Measurements from ENCODE around the gene GRM7. TPM values are rescaled to one million over a fixed set of nuclear protein-coding genes. Genes with fewer than 3 reads are reported as not detected.

Gene GRM7
- total RNA-seq, 2 experiments from 2014 or later = not detected

DNA sequence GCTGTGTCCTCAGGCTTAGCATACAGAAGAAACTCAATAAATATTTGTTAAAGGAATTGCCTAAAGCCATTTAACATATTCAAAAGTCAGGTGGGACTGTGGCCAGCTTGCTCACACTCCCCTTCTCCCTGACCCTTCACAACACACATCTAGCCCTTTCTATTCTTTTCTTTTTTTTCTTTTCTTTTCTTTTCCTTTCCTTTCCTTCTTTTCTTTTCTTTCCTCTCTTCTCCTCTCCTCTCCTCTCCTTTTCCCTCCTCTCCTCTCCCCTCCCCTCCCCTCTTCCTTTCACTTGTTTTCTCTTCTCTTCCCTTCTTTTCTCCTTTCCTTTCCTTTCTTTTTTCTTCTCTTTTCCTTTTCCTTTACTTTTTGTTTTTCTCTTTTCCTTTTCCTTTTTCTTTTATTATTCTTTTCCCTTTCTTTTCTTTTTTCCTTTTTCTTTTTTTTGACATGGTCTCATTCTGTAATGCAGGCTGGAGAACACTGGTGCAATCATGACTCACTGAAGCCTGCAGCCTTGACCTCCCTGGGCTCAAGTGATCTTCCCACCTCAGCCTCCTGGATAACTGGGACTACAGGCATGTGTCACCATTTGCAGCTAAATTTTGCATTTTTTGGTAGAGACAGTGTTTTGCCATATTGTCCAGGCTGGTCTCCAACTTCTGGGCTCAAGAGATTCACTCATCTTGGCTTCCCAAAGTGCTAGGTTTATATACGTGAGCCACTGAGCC, 377.8 kb downstream of the GRM7 start:
- TF ChIP-seq CTCF (IDR thresholded peaks at IDR 0.05) = no peak
- CTCF ChIA-PET = no interaction called here

DNA sequence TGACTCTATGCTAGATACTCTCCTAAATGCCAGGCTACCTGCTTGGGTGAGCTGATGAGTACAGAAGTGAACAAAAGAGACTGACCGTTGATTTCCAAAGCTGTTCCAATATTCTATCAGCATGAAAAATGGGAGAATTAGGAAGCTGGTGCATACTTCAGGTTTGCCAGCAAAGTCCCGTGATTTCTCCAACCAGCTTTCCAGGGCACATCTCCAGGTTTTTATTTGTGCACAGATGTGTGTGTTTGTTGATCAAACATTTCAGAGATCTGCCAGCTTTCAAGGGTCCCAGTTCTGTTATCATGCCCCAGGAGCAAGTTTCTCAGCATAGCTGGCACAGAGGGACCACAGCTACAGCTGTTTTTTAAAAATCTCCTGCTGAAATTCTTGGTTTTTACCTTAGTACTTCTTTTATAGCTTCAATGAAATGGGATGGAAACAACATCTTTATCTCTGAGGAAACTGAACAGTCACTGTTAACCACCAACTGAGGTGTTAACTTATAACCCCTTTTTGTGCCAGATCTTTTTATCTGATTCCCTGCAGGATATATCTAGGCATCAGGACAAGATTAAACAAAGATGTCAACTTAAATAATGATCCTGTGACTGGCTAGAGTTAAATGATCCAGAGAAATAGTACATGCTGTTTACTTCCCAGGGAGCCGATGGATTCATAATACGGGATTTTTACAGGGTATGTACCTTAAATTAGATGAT, 380.8 kb downstream of the GRM7 start:
- Mint-ChIP-seq H3K36me3 (ENCODE audit: low read depth) (no peaks in the 10 kb centered on the region), H3K9me3 (peaks cover 6% of the 10 kb centered on the region), H3K4me3 (no peak overlapping the region), H3K4me1 (ENCODE audit: low read depth) (no peaks in the 10 kb centered on the region), H3K27ac (no peak overlapping the region), H3K27me3 (peaks cover 4% of the 10 kb centered on the region)
- H3K4me3 ChIP-seq (ENCODE audit: low read length) = no peak overlapping the region
- H3K9me3 ChIP-seq (ENCODE audit: control insufficient read depth in 1 of 2, insufficient read depth in 1 of 2, low read length in 2 of 2) = no peaks in the 10 kb centered on the region
- ATAC-seq (ENCODE audit: poor library complexity) (no peak), DNase-seq (no peak)
- no peaks in the 10 kb centered on the region for H3K4me1 ChIP-seq (ENCODE audit: insufficient read depth, low read length)
- no peaks in the 10 kb centered on the region for H3K36me3 ChIP-seq (ENCODE audit: insufficient read depth, low read length)
- ChIA-PET POLR2A (no interaction called here), CTCF (no interaction called here)
- H3K27ac ChIP-seq (ENCODE audit: low read depth in 1 of 2, low read length in 2 of 2) = no peak overlapping the region
- no peak for TF ChIP-seq CTCF (IDR thresholded peaks at IDR 0.05)
- intact Hi-C loops (cut with DNase I, micrococcal nuclease) = no loop called here
- H3K27me3 ChIP-seq (ENCODE audit: control insufficient read depth in 1 of 2, insufficient read depth in 2 of 2, low read length in 2 of 2) = no peaks in the 10 kb centered on the region

More for the DNA sequence above, 377.8 kb downstream of the GRM7 start:
- peaks cover 6% of the 10 kb centered on the region for H3K9me3 Mint-ChIP-seq
- no peak for ATAC-seq (ENCODE audit: poor library complexity)
- no peaks in the 10 kb centered on the region for H3K36me3 Mint-ChIP-seq (ENCODE audit: low read depth)
- H3K27me3 ChIP-seq (ENCODE audit: control insufficient read depth in 1 of 2, insufficient read depth in 2 of 2, low read length in 2 of 2) = no peaks in the 10 kb centered on the region
- POLR2A ChIA-PET = no interaction called here
- H3K4me3 ChIP-seq (ENCODE audit: low read length) = no peak overlapping the region
- H3K27ac ChIP-seq (ENCODE audit: low read depth in 1 of 2, low read length in 2 of 2) = no peak overlapping the region
- intact Hi-C loops (cut with DNase I, micrococcal nuclease) = no loop called here
- no peak overlapping the region for H3K27ac Mint-ChIP-seq
- no peaks in the 10 kb centered on the region for H3K27me3 Mint-ChIP-seq
- H3K9me3 ChIP-seq (ENCODE audit: control insufficient read depth in 1 of 2, insufficient read depth in 1 of 2, low read length in 2 of 2) = no peaks in the 10 kb centered on the region
- no peaks in the 10 kb centered on the region for H3K36me3 ChIP-seq (ENCODE audit: insufficient read depth, low read length)
- DNase-seq = no peak
- H3K4me1 ChIP-seq (ENCODE audit: insufficient read depth, low read length) = no peaks in the 10 kb centered on the region
- no peak overlapping the region for H3K4me3 Mint-ChIP-seq
- H3K4me1 Mint-ChIP-seq (ENCODE audit: low read depth) = no peaks in the 10 kb centered on the region

GRCh38 chr3:7242303-7242635, 381.4 kb downstream of the GRM7 start:
- Mint-ChIP-seq H3K27me3 (peaks cover 4% of the 10 kb centered on the region), H3K27ac (no peak overlapping the region), H3K4me3 (no peak overlapping the region), H3K9me3 (peaks cover 6% of the 10 kb centered on the region), H3K36me3 (ENCODE audit: low read depth) (no peaks in the 10 kb centered on the region), H3K4me1 (ENCODE audit: low read depth) (no peaks in the 10 kb centered on the region)
- ChIA-PET CTCF (no interaction called here), POLR2A (no interaction called here)
- no peaks in the 10 kb centered on the region for H3K36me3 ChIP-seq (ENCODE audit: insufficient read depth, low read length)
- no peak for ATAC-seq (ENCODE audit: poor library complexity)
- no peaks in the 10 kb centered on the region for H3K9me3 ChIP-seq (ENCODE audit: control insufficient read depth in 1 of 2, insufficient read depth in 1 of 2, low read length in 2 of 2)
- H3K4me3 ChIP-seq (ENCODE audit: low read length) = no peak overlapping the region
- DNase-seq = no peak
- no peak overlapping the region for H3K27ac ChIP-seq (ENCODE audit: low read depth in 1 of 2, low read length in 2 of 2)
- no peak for TF ChIP-seq CTCF (IDR thresholded peaks at IDR 0.05)
- H3K27me3 ChIP-seq (ENCODE audit: control insufficient read depth in 1 of 2, insufficient read depth in 2 of 2, low read length in 2 of 2) = no peaks in the 10 kb centered on the region
- no peaks in the 10 kb centered on the region for H3K4me1 ChIP-seq (ENCODE audit: insufficient read depth, low read length)
- intact Hi-C loops (cut with DNase I, micrococcal nuclease) = no loop called here
